ENCODE results near the gene PEX14.

PEX14 gene

DNA sequence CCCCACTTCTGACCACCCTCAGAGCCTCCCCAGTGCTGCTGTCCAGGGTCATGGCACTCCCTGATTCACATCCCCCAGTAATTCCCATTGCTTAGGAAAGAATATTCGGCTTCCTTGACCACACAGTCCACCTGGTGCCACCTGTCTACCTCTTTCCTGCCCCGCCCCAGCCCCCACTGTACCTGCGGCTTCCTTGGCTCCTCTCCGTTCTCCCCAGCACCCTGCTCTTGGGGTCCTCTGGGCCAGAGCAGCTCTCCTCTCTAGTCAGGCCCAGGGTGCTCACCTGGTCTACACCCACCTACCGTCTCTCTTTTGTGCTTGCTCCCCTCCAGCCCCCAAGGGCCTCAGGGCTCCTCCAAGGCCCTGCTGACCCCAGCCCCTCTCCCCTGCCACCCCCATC lies 142.6 kb downstream of the PEX14 start:
- no peaks in the 10 kb centered on the region for H3K27me3 ChIP-seq (ENCODE audit: insufficient read depth, poor library complexity, severe bottlenecking)
- H3K27ac ChIP-seq (replicated peaks): no peak overlapping the region
- TF ChIP-seq SPI1 (IDR thresholded peaks at IDR 0.05; ENCODE audit: borderline replicate concordance, low read depth): no peak
- TF ChIP-seq CTCF (IDR thresholded peaks at IDR 0.05; ENCODE audit: insufficient read depth, low read length): no peak
- no peak for TF ChIP-seq POLR2AphosphoS5 (IDR thresholded peaks at IDR 0.05; ENCODE audit: low read depth)
- TF ChIP-seq, protein P1, sequence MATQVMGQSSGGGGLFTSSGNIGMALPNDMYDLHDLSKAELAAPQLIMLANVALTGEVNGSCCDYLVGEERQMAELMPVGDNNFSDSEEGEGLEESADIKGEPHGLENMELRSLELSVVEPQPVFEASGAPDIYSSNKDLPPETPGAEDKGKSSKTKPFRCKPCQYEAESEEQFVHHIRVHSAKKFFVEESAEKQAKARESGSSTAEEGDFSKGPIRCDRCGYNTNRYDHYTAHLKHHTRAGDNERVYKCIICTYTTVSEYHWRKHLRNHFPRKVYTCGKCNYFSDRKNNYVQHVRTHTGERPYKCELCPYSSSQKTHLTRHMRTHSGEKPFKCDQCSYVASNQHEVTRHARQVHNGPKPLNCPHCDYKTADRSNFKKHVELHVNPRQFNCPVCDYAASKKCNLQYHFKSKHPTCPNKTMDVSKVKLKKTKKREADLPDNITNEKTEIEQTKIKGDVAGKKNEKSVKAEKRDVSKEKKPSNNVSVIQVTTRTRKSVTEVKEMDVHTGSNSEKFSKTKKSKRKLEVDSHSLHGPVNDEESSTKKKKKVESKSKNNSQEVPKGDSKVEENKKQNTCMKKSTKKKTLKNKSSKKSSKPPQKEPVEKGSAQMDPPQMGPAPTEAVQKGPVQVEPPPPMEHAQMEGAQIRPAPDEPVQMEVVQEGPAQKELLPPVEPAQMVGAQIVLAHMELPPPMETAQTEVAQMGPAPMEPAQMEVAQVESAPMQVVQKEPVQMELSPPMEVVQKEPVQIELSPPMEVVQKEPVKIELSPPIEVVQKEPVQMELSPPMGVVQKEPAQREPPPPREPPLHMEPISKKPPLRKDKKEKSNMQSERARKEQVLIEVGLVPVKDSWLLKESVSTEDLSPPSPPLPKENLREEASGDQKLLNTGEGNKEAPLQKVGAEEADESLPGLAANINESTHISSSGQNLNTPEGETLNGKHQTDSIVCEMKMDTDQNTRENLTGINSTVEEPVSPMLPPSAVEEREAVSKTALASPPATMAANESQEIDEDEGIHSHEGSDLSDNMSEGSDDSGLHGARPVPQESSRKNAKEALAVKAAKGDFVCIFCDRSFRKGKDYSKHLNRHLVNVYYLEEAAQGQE (IDR thresholded peaks at IDR 0.05; ENCODE audit: insufficient replicate concordance, low read depth): no peak
- TF ChIP-seq GABPA (IDR thresholded peaks at IDR 0.05; ENCODE audit: low read depth): no peak
- DNase-seq (ENCODE audit: low read depth in 1 of 2, low spot score in 1 of 2): no peak
- no peak overlapping the region for H3K4me3 ChIP-seq (replicated peaks; ENCODE audit: insufficient read depth, low read length)

GRCh38 chr1:10617931-10618885 lies 143.5 kb downstream of the PEX14 start:
- H3K27ac ChIP-seq (replicated peaks): no peak overlapping the region
- TF ChIP-seq GABPA (IDR thresholded peaks at IDR 0.05; ENCODE audit: low read depth) (no peak), CTCF (IDR thresholded peaks at IDR 0.05; ENCODE audit: insufficient read depth, low read length) (no peak), SPI1 (IDR thresholded peaks at IDR 0.05; ENCODE audit: borderline replicate concordance, low read depth) (no peak), POLR2AphosphoS5 (IDR thresholded peaks at IDR 0.05; ENCODE audit: low read depth) (no peak)
- TF ChIP-seq, protein P1 (IDR thresholded peaks at IDR 0.05; ENCODE audit: insufficient replicate concordance, low read depth): no peak
- DNase-seq (ENCODE audit: low read depth in 1 of 2, low spot score in 1 of 2): no peak
- H3K4me3 ChIP-seq (replicated peaks; ENCODE audit: insufficient read depth, low read length): no peak overlapping the region
- H3K27me3 ChIP-seq (ENCODE audit: insufficient read depth, poor library complexity, severe bottlenecking): no peaks in the 10 kb centered on the region

- DNase-seq (ENCODE audit: low read depth in 1 of 2, low spot score in 1 of 2): no peak
- Histone ChIP-seq H3K27me3 (ENCODE audit: insufficient read depth, poor library complexity, severe bottlenecking) (no peaks in the 10 kb centered on the region), H3K27ac (replicated peaks) (no peak overlapping the region), H3K4me3 (replicated peaks; ENCODE audit: insufficient read depth, low read length) (no peak overlapping the region)
- TF ChIP-seq GABPA (IDR thresholded peaks at IDR 0.05; ENCODE audit: low read depth): no peak
- TF ChIP-seq SPI1 (IDR thresholded peaks at IDR 0.05; ENCODE audit: borderline replicate concordance, low read depth): no peak
- TF ChIP-seq CTCF (IDR thresholded peaks at IDR 0.05; ENCODE audit: insufficient read depth, low read length): no peak
- TF ChIP-seq POLR2AphosphoS5 (IDR thresholded peaks at IDR 0.05; ENCODE audit: low read depth): no peak
- TF ChIP-seq, protein P1 (IDR thresholded peaks at IDR 0.05; ENCODE audit: insufficient replicate concordance, low read depth): no peak
Observed at GRCh38 chr1:10620776-10621175, 146.0 kb downstream of the PEX14 start.

All from HL-60 (cell line).